ENCODE data around the gene MTNR1A. TPM values are rescaled to one million over a fixed set of nuclear protein-coding genes. Genes with fewer than 3 reads are reported as not detected.

MTNR1A gene
- polyA plus RNA-seq, 2 of the 4 experiments (the other 2 are of a cell fraction) = 0.17 to 0.47 TPM

DNA sequence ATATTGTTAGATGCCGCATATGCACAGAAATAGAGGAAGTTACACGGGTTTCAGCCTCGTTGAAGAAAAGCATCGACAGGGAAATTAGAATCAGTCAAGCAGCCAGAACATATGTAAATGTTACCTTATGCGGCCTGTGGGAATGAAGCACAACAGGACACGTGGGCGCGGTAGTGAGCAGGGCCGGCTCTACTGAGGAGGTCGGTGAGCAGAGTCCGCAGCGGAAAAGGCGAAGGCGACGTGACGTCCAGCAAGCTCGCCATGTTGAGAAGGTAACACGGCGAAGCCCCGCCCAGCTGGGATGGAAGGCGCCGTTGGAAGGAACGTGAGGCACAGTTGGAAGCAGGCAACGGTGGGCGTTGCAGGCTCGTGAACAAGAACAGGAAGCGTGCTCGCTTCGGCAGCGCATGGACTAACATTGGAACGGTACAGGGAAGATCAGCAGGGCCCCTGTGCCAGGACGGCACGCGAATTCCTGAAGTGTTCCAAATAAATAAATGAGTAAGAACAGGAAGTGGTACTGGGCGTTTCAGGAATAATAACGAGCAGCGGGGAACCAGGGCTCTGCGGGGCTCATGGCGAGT, 54.6 kb downstream of the MTNR1A start:
- Histone ChIP-seq H3K4me2 (no peak overlapping the region), H3K4me3 (no peak overlapping the region), H3K4me1 (no peaks in the 10 kb centered on the region), H3K9me3 (0 out of 3 replicates have a peak, but pooled peaks cover 4% of the 10 kb centered on the region), H3K27ac (no peak overlapping the region)
- TF ChIP-seq ZFP36 (IDR thresholded peaks at IDR 0.05; ENCODE audit: borderline replicate concordance, partially characterized antibody) = no peak
- no peak for TF ChIP-seq JUN (IDR thresholded peaks at IDR 0.05)
- TF ChIP-seq, protein P1, sequence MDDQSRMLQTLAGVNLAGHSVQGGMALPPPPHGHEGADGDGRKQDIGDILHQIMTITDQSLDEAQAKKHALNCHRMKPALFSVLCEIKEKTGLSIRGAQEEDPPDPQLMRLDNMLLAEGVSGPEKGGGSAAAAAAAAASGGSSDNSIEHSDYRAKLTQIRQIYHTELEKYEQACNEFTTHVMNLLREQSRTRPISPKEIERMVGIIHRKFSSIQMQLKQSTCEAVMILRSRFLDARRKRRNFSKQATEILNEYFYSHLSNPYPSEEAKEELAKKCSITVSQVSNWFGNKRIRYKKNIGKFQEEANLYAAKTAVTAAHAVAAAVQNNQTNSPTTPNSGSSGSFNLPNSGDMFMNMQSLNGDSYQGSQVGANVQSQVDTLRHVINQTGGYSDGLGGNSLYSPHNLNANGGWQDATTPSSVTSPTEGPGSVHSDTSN (IDR thresholded peaks at IDR 0.05) = no peak
- no peak for TF ChIP-seq RFX5 (IDR thresholded peaks at IDR 0.05)
- no peak for TF ChIP-seq SREBF2 (IDR thresholded peaks at IDR 0.05)
- no peak for TF ChIP-seq TFCP2L1 (CRISPR knock-in tag; IDR thresholded peaks at IDR 0.05)
- no peak for TF ChIP-seq RNF2 (IDR thresholded peaks at IDR 0.05; ENCODE audit: borderline replicate concordance, low read depth)
- no peak for TF ChIP-seq MYC (IDR thresholded peaks at IDR 0.05; ENCODE audit: borderline replicate concordance, low read length)
- TF ChIP-seq MAFK (IDR thresholded peaks at IDR 0.05; ENCODE audit: partially characterized antibody) = no peak
- TF ChIP-seq, protein P2, sequence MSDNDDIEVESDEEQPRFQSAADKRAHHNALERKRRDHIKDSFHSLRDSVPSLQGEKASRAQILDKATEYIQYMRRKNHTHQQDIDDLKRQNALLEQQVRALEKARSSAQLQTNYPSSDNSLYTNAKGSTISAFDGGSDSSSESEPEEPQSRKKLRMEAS (IDR thresholded peaks at IDR 0.05) = no peak
- no peak for TF ChIP-seq HOXB13 (CRISPR knock-in tag; IDR thresholded peaks at IDR 0.05; ENCODE audit: low read depth)
- no peak for TF ChIP-seq HEYL (CRISPR knock-in tag; IDR thresholded peaks at IDR 0.05)
- TF ChIP-seq ZNF302 (CRISPR knock-in tag; IDR thresholded peaks at IDR 0.05) = no peak
- TF ChIP-seq KDM1A (IDR thresholded peaks at IDR 0.05; ENCODE audit: low read depth) = no peak
- no peak for TF ChIP-seq PHF8 (IDR thresholded peaks at IDR 0.05; ENCODE audit: borderline replicate concordance, low read depth)
- TF ChIP-seq HDAC2 (IDR thresholded peaks at IDR 0.05) = no peak
- no peak for TF ChIP-seq EHF (CRISPR knock-in tag; IDR thresholded peaks at IDR 0.05)
- TF ChIP-seq FOSL2 (IDR thresholded peaks at IDR 0.05) = no peak
- no peak for TF ChIP-seq FOSL2 (CRISPR knock-in tag; IDR thresholded peaks at IDR 0.05)
- no peak for TF ChIP-seq ZC3H11A (IDR thresholded peaks at IDR 0.05)
- TF ChIP-seq KDM5A (IDR thresholded peaks at IDR 0.05) = no peak
- no peak for DNase-seq (ENCODE audit: low read depth in 1 of 2, low spot score in 1 of 2)
- ChIA-PET POLR2A (no interaction called here), CTCF (no interaction called here)
- ATAC-seq = no peak
- FAIRE-seq = no peak
- 82% methylated on average over 38 of the region's 39 CpGs for WGBS (ENCODE audit: missing lambda C conversion rate)

DNA sequence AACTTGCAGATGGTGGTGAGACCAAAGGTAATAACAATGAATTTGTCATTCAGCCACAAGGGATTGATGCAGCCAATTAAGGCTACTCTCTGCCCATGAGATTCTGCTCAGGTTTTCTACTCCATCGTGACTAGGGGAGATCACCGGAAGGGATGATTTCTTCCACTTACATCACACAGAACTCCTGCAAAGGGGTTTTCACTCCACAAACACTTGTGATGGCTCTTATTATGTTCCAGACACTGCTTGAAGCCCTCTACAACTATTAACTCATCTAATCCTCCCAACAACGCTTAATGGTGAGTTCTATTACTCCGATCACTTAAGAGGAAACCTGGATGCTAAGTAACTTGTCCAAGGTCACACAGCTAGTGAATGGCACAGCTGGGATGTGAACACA, 55.9 kb downstream of the MTNR1A start:
- no peak for ATAC-seq
- TF ChIP-seq FOSL2 (IDR thresholded peaks at IDR 0.05) (no peak), FOSL2 (CRISPR knock-in tag; IDR thresholded peaks at IDR 0.05) (no peak), HDAC2 (IDR thresholded peaks at IDR 0.05) (no peak)
- no peaks in the 10 kb centered on the region for H3K4me1 ChIP-seq
- DNase-seq (ENCODE audit: low read depth in 1 of 2, low spot score in 1 of 2) = no peak
- H3K4me2 ChIP-seq = no peak overlapping the region
- FAIRE-seq = no peak
- CTCF ChIA-PET = no interaction called here
- H3K4me3 ChIP-seq = no peak overlapping the region
- no peak overlapping the region for H3K27ac ChIP-seq
- POLR2A ChIA-PET = no interaction called here
- H3K9me3 ChIP-seq = 0 out of 3 replicates have a peak, but pooled peaks cover 4% of the 10 kb centered on the region
- 69% methylated on average over 4 of the region's 4 CpGs for WGBS (ENCODE audit: missing lambda C conversion rate)

DNA sequence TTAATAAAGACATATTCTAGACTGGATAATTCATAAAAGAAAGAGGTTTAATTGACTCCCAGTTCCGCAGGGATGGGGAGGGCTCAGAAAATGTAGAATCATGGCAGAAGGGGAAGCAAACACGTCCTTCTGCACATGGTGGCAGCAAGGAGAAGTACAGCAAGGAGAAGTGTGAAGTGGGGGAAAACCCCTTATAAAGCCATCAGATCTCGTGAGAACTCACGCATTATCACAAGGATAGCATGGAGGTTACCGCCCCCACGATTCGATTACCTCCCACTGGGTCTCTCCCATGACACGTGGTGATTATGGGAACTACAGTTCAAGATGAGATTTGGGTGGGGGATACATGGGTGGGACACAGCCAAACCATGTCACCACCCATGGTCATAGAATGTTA, 58.3 kb downstream of the MTNR1A start:
- Histone ChIP-seq H3K27ac (no peak overlapping the region), H3K9me3 (0 out of 3 replicates have a peak, but pooled peaks cover 4% of the 10 kb centered on the region), H3K4me2 (no peak overlapping the region), H3K4me3 (no peak overlapping the region), H3K4me1 (no peaks in the 10 kb centered on the region)
- FAIRE-seq (no peak), ATAC-seq (no peak), DNase-seq (ENCODE audit: low read depth in 1 of 2, low spot score in 1 of 2) (no peak)
- POLR2A ChIA-PET = no interaction called here
- 59% methylated on average over 8 of the region's 8 CpGs for WGBS (ENCODE audit: missing lambda C conversion rate)
- CTCF ChIA-PET = no interaction called here
- TF ChIP-seq TP53 (CRISPR knock-in tag; IDR thresholded peaks at IDR 0.05) (no peak), MAFK (IDR thresholded peaks at IDR 0.05; ENCODE audit: partially characterized antibody) (no peak), ESRRA (IDR thresholded peaks at IDR 0.05; ENCODE audit: borderline replicate concordance, low read length) (no peak), RNF2 (IDR thresholded peaks at IDR 0.05; ENCODE audit: borderline replicate concordance, low read depth) (no peak), ZFP36 (IDR thresholded peaks at IDR 0.05; ENCODE audit: borderline replicate concordance, partially characterized antibody) (no peak), CBX8 (IDR thresholded peaks at IDR 0.05) (no peak), HOXB13 (CRISPR knock-in tag; IDR thresholded peaks at IDR 0.05; ENCODE audit: low read depth) (no peak), RCOR1 (IDR thresholded peaks at IDR 0.05; ENCODE audit: low read depth, low read length) (no peak), CEBPB (IDR thresholded peaks at IDR 0.05) (no peak), POLR2AphosphoS2 (conservative IDR thresholded peaks at IDR 0.05; ENCODE audit: low read length) (no peak), CHD4 (IDR thresholded peaks at IDR 0.05; ENCODE audit: borderline replicate concordance) (no peak)
- TF ChIP-seq, protein P3, sequence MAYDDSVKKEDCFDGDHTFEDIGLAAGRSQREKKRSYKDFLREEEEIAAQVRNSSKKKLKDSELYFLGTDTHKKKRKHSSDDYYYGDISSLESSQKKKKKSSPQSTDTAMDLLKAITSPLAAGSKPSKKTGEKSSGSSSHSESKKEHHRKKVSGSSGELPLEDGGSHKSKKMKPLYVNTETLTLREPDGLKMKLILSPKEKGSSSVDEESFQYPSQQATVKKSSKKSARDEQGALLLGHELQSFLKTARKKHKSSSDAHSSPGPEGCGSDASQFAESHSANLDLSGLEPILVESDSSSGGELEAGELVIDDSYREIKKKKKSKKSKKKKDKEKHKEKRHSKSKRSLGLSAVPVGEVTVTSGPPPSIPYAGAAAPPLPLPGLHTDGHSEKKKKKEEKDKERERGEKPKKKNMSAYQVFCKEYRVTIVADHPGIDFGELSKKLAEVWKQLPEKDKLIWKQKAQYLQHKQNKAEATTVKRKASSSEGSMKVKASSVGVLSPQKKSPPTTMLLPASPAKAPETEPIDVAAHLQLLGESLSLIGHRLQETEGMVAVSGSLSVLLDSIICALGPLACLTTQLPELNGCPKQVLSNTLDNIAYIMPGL (CRISPR knock-in tag; IDR thresholded peaks at IDR 0.05; ENCODE audit: borderline replicate concordance) = no peak
- TF ChIP-seq, protein P4, sequence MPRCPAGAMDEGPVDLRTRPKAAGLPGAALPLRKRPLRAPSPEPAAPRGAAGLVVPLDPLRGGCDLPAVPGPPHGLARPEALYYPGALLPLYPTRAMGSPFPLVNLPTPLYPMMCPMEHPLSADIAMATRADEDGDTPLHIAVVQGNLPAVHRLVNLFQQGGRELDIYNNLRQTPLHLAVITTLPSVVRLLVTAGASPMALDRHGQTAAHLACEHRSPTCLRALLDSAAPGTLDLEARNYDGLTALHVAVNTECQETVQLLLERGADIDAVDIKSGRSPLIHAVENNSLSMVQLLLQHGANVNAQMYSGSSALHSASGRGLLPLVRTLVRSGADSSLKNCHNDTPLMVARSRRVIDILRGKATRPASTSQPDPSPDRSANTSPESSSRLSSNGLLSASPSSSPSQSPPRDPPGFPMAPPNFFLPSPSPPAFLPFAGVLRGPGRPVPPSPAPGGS (IDR thresholded peaks at IDR 0.05) = no peak
- TF ChIP-seq, protein P1 (IDR thresholded peaks at IDR 0.05) = no peak

Measured in A549 (cell line).